ENCODE data around the gene DUSP14. TPM values are rescaled to one million over a fixed set of nuclear protein-coding genes. Genes with fewer than 3 reads are reported as not detected.

Gene DUSP14
- total RNA-seq, 2 experiments from 2014 or later, result 9.3 to 11.0 TPM

GRCh38 chr17:37466471-37466870, 23.2 kb upstream of the DUSP14 start:
- Mint-ChIP-seq H3K4me1 (peaks cover 10% of the 10 kb centered on the region), H3K27ac (peak overlapping the region; percentile 0), H3K36me3 (ENCODE audit: low read depth) (peaks cover 43% of the 10 kb centered on the region), H3K9me3 (no peaks in the 10 kb centered on the region), H3K4me3 (no peak overlapping the region), H3K27me3 (no peaks in the 10 kb centered on the region)
- ChIA-PET POLR2A (no interaction called here), CTCF (interaction anchor here (0.8 kb wide), 1 partner anchor 860 kb away, joined by 3 read pairs; no protein-coding TSS in a partner anchor)
- no peak for DNase-seq

- POLR2A ChIA-PET, result no interaction called here
- H3K27me3 Mint-ChIP-seq, result no peaks in the 10 kb centered on the region
- CTCF ChIA-PET, result interaction anchor here (0.7 kb wide), 1 partner anchor 38 kb away, joined by 3 read pairs; no protein-coding TSS in a partner anchor
- no peak overlapping the region for H3K27ac Mint-ChIP-seq
- H3K4me3 Mint-ChIP-seq, result no peak overlapping the region
- H3K36me3 Mint-ChIP-seq (ENCODE audit: low read depth), result peaks cover 43% of the 10 kb centered on the region
- H3K4me1 Mint-ChIP-seq, result peaks cover 9% of the 10 kb centered on the region
- H3K9me3 Mint-ChIP-seq, result no peaks in the 10 kb centered on the region
- DNase-seq, result no peak
Measured at GRCh38 chr17:37470181-37470580, 19.5 kb upstream of the DUSP14 start.

- H3K4me1 Mint-ChIP-seq, result no peaks in the 10 kb centered on the region
- H3K27me3 Mint-ChIP-seq, result no peaks in the 10 kb centered on the region
- no peaks in the 10 kb centered on the region for H3K9me3 Mint-ChIP-seq
- H3K27ac Mint-ChIP-seq, result no peak overlapping the region
- peaks cover 46% of the 10 kb centered on the region for H3K36me3 Mint-ChIP-seq (ENCODE audit: low read depth)
- no peak for DNase-seq
- H3K4me3 Mint-ChIP-seq, result no peak overlapping the region
- ChIA-PET POLR2A (interaction anchor here (0.5 kb wide), 1 partner anchor 16 kb away, joined by 4 read pairs; no protein-coding TSS in a partner anchor), CTCF (interaction anchor here (1.2 kb wide), 1 partner anchor 14 kb away, joined by 3 read pairs; no protein-coding TSS in a partner anchor)
Measured at GRCh38 chr17:37475731-37476420, 13.8 kb upstream of the DUSP14 start.

GRCh38 chr17:37476431-37477120, 13.1 kb upstream of the DUSP14 start:
- H3K9me3 Mint-ChIP-seq, result no peaks in the 10 kb centered on the region
- CTCF ChIA-PET, result interaction anchor here (0.5 to 1.2 kb wide), 4 partner anchors 13 to 744 kb away, joined by 3 to 5 read pairs (median 4); no protein-coding TSS in a partner anchor
- no peaks in the 10 kb centered on the region for H3K4me1 Mint-ChIP-seq
- no peaks in the 10 kb centered on the region for H3K27me3 Mint-ChIP-seq
- H3K36me3 Mint-ChIP-seq (ENCODE audit: low read depth), result peaks cover 42% of the 10 kb centered on the region
- POLR2A ChIA-PET, result interaction anchor here (0.5 kb wide), 1 partner anchor 17 kb away, joined by 4 read pairs; no protein-coding TSS in a partner anchor
- H3K4me3 Mint-ChIP-seq, result no peak overlapping the region
- no peak for DNase-seq
- H3K27ac Mint-ChIP-seq, result no peak overlapping the region

GRCh38 chr17:37478187-37478586, 11.5 kb upstream of the DUSP14 start:
- POLR2A ChIA-PET, result no interaction called here

GRCh38 chr17:37479025-37479424, 10.7 kb upstream of the DUSP14 start:
- H3K9me3 Mint-ChIP-seq, result no peaks in the 10 kb centered on the region
- H3K36me3 Mint-ChIP-seq (ENCODE audit: low read depth), result peaks cover 30% of the 10 kb centered on the region
- H3K27me3 Mint-ChIP-seq, result no peaks in the 10 kb centered on the region
- no peak for DNase-seq
- no peak overlapping the region for H3K27ac Mint-ChIP-seq
- POLR2A ChIA-PET, result no interaction called here
- CTCF ChIA-PET, result no interaction called here
- no peak overlapping the region for H3K4me3 Mint-ChIP-seq
- peaks cover 8% of the 10 kb centered on the region for H3K4me1 Mint-ChIP-seq

More at GRCh38 chr17:37478187-37478586, 11.5 kb upstream of the DUSP14 start:
- no peaks in the 10 kb centered on the region for H3K27me3 Mint-ChIP-seq
- H3K36me3 Mint-ChIP-seq (ENCODE audit: low read depth), result peaks cover 35% of the 10 kb centered on the region
- H3K4me3 Mint-ChIP-seq, result no peak overlapping the region
- H3K27ac Mint-ChIP-seq, result no peak overlapping the region
- H3K9me3 Mint-ChIP-seq, result no peaks in the 10 kb centered on the region
- CTCF ChIA-PET, result interaction anchor here (0.7 kb wide), 1 partner anchor 191 kb away, joined by 3 read pairs; no protein-coding TSS in a partner anchor
- no peak for DNase-seq
- H3K4me1 Mint-ChIP-seq, result peaks cover under 1% of the 10 kb centered on the region

- Mint-ChIP-seq H3K4me3 (no peak overlapping the region), H3K9me3 (no peaks in the 10 kb centered on the region), H3K27me3 (no peaks in the 10 kb centered on the region), H3K4me1 (peaks cover 8% of the 10 kb centered on the region), H3K27ac (no peak overlapping the region), H3K36me3 (ENCODE audit: low read depth) (peaks cover 30% of the 10 kb centered on the region)
- no peak for DNase-seq
- POLR2A ChIA-PET, result interaction anchor here (0.7 kb wide), 1 partner anchor 83 kb away, joined by 3 read pairs; no protein-coding TSS in a partner anchor
- CTCF ChIA-PET, result interaction anchor here (0.5 to 1.4 kb wide), 4 partner anchors 11 to 492 kb away, joined by 3 to 5 read pairs (median 3); no protein-coding TSS in a partner anchor
Measured at GRCh38 chr17:37480427-37480826, 9.3 kb upstream of the DUSP14 start.

GRCh38 chr17:37481001-37481665, 8.6 kb upstream of the DUSP14 start:
- peaks cover 11% of the 10 kb centered on the region for H3K4me1 Mint-ChIP-seq

GRCh38 chr17:37483311-37484039, 6.2 kb upstream of the DUSP14 start:
- no peak for DNase-seq
- Mint-ChIP-seq H3K4me1 (peaks cover 19% of the 10 kb centered on the region), H3K4me3 (no peak overlapping the region), H3K27ac (no peak overlapping the region), H3K27me3 (no peaks in the 10 kb centered on the region), H3K36me3 (ENCODE audit: low read depth) (peaks cover 13% of the 10 kb centered on the region), H3K9me3 (no peaks in the 10 kb centered on the region)
- CTCF ChIA-PET, result interaction anchor here (0.7 kb wide), 1 partner anchor 11 kb away, joined by 5 read pairs; no protein-coding TSS in a partner anchor
- POLR2A ChIA-PET, result no interaction called here

More at GRCh38 chr17:37481001-37481665, 8.6 kb upstream of the DUSP14 start:
- peaks cover 24% of the 10 kb centered on the region for H3K36me3 Mint-ChIP-seq (ENCODE audit: low read depth)
- CTCF ChIA-PET, result interaction anchor here (0.5 to 1.4 kb wide), 5 partner anchors 10 to 493 kb away, joined by 3 to 5 read pairs (median 4); no protein-coding TSS in a partner anchor
- H3K9me3 Mint-ChIP-seq, result no peaks in the 10 kb centered on the region
- H3K4me3 Mint-ChIP-seq, result no peak overlapping the region
- no peak overlapping the region for H3K27ac Mint-ChIP-seq
- DNase-seq, result no peak
- H3K27me3 Mint-ChIP-seq, result no peaks in the 10 kb centered on the region
- POLR2A ChIA-PET, result no interaction called here

- H3K4me1 Mint-ChIP-seq, result peaks cover 32% of the 10 kb centered on the region
- no peak overlapping the region for H3K4me3 Mint-ChIP-seq
- H3K9me3 Mint-ChIP-seq, result no peaks in the 10 kb centered on the region
- CTCF ChIA-PET, result interaction anchor here (1.6 kb wide), 1 partner anchor 65 kb away, joined by 3 read pairs; no protein-coding TSS in a partner anchor
- POLR2A ChIA-PET, result no interaction called here
- H3K27ac Mint-ChIP-seq, result no peak overlapping the region
- no peak for DNase-seq
- no peaks in the 10 kb centered on the region for H3K27me3 Mint-ChIP-seq
- H3K36me3 Mint-ChIP-seq (ENCODE audit: low read depth), result peaks cover 2% of the 10 kb centered on the region
Measured at GRCh38 chr17:37485938-37486570, 3.6 kb upstream of the DUSP14 start.

GRCh38 chr17:37488009-37488604, 1.6 kb upstream of the DUSP14 start:
- CTCF ChIA-PET, result interaction anchor here (0.6 to 1.0 kb wide), 2 partner anchors 161 to 296 kb away, joined by 3 read pairs; no protein-coding TSS in a partner anchor
- H3K4me1 Mint-ChIP-seq, result peaks cover 40% of the 10 kb centered on the region

More at GRCh38 chr17:37488009-37488604, 1.6 kb upstream of the DUSP14 start:
- Mint-ChIP-seq H3K4me3 (peak overlapping the region; percentile 85), H3K27me3 (no peaks in the 10 kb centered on the region), H3K27ac (peak overlapping the region; percentile 83), H3K9me3 (no peaks in the 10 kb centered on the region), H3K36me3 (ENCODE audit: low read depth) (peaks cover 2% of the 10 kb centered on the region)
- POLR2A ChIA-PET, result interaction anchor here (0.7 kb wide), 1 partner anchor 331 kb away, joined by 3 read pairs; no protein-coding TSS in a partner anchor
- no peak for DNase-seq
